Mesendoderm (in vitro differentiated cells): ENCODE measurements around the gene ATP5ME.

Experiments
- DNase-seq: peaks from one replicate; pipeline ENCODE4 v3.0.0; 2013
- H2AK5ac ChIP-seq: 2 replicates; pipeline ENCODE4 v1.6.1; 2013; ENCODE audit warnings: low read length, inconsistent platforms
- H2BK120ac ChIP-seq: 2 replicates; pipeline ENCODE4 v1.6.1; 2013; ENCODE audit warnings: low read depth, mild to moderate bottlenecking, low read length, moderate library complexity, mixed read lengths
- H2BK15ac ChIP-seq: replicated peaks from 2 replicates; pipeline ENCODE4 v1.6.1; 2013; ENCODE audit warnings: low read depth, mild to moderate bottlenecking, moderate library complexity
- H2BK5ac ChIP-seq: 2 replicates; pipeline ENCODE4 v1.6.1; 2013; ENCODE audit warnings: low read length, inconsistent platforms
- H3K18ac ChIP-seq: 2 replicates; pipeline ENCODE4 v1.6.1; 2013; ENCODE audit warnings: mild to moderate bottlenecking, low read length, mixed read lengths
- H3K23ac ChIP-seq: one replicate; pipeline ENCODE4 v1.6.1; 2013; ENCODE audit warnings: low read length
- H3K27ac ChIP-seq: 2 replicates; pipeline ENCODE4 v1.5.1; 2013; ENCODE audit warnings: low read depth, mild to moderate bottlenecking, inconsistent platforms, low read length, moderate library complexity
- H3K27me3 ChIP-seq: 2 replicates; pipeline ENCODE4 v1.6.1; 2013; ENCODE audit warnings: low read length, control low read depth, mild to moderate bottlenecking, inconsistent platforms; ENCODE audit not compliant: insufficient read depth, poor library complexity
- H3K36me3 ChIP-seq: 2 replicates; pipeline ENCODE4 v1.6.1; 2013; ENCODE audit warnings: low read length, inconsistent platforms; ENCODE audit not compliant: control insufficient read depth, insufficient read depth
- H3K4ac ChIP-seq: one replicate; pipeline ENCODE4 v1.6.1; 2013; ENCODE audit warnings: low read depth, mild to moderate bottlenecking, low read length, moderate library complexity
- H3K4me1 ChIP-seq: 2 replicates; pipeline ENCODE4 v1.6.1; 2013; ENCODE audit warnings: low read depth, low read length, inconsistent platforms; ENCODE audit not compliant: control insufficient read depth
- H3K4me2 ChIP-seq: 2 replicates; pipeline ENCODE4 v1.6.1; 2013; ENCODE audit warnings: low read length
- H3K4me3 ChIP-seq: 2 replicates; pipeline ENCODE4 v1.5.1; 2013; ENCODE audit warnings: mild to moderate bottlenecking, low read length
- H3K56ac ChIP-seq: one replicate; pipeline ENCODE4 v1.6.1; 2013; ENCODE audit warnings: low read length
- H3K79me1 ChIP-seq: 2 replicates; pipeline ENCODE4 v1.6.1; 2013; ENCODE audit warnings: low read length, inconsistent platforms
- H3K79me2 ChIP-seq: 2 replicates; pipeline ENCODE4 v1.6.1; 2013; ENCODE audit warnings: mild to moderate bottlenecking, low read length; ENCODE audit not compliant: control insufficient read depth, insufficient read depth
- H3K9ac ChIP-seq: 2 replicates; pipeline ENCODE4 v1.6.1; 2013; ENCODE audit warnings: low read length, inconsistent platforms
- H4K5ac ChIP-seq: one replicate; pipeline ENCODE4 v1.6.1; 2013; ENCODE audit warnings: low read length
- H4K8ac ChIP-seq: one replicate; pipeline ENCODE4 v1.6.1; 2013; ENCODE audit warnings: low read depth, mild to moderate bottlenecking, control low read depth, low read length, moderate library complexity
- WGBS: extraction: QIAGEN DNeasy Blood & Tissue Kit; methylation state at CpG from one replicate; pipeline ENCODE4 v1.1.7; 2013; ENCODE audit warnings: low lambda C conversion rate, missing lambda C conversion rate; ENCODE audit not compliant: insufficient coverage; ENCODE audit errors: extremely low coverage; 5-methylcytosine and 5-hydroxymethylcytosine counted together

The ATP5ME gene

GRCh38 chr4:679629-680028, 5.6 kb upstream of the ATP5ME start:
- no peak overlapping the region for H3K23ac ChIP-seq
- H4K8ac ChIP-seq: no peak overlapping the region
- H3K27me3 ChIP-seq: no peaks in the 10 kb centered on the region
- H3K36me3 ChIP-seq: no peaks in the 10 kb centered on the region
- WGBS: no CpG with 5 or more reads among the region's 11 CpGs
- no peak for DNase-seq
- H2BK15ac ChIP-seq: no peak overlapping the region
- H4K5ac ChIP-seq: no peak overlapping the region
- no peak overlapping the region for H2BK5ac ChIP-seq
- no peaks in the 10 kb centered on the region for H3K79me2 ChIP-seq
- no peak overlapping the region for H3K4me2 ChIP-seq
- no peak overlapping the region for H3K27ac ChIP-seq
- H2AK5ac ChIP-seq: no peak overlapping the region
- no peak overlapping the region for H2BK120ac ChIP-seq
- H3K56ac ChIP-seq: no peak overlapping the region
- H3K79me1 ChIP-seq: peaks cover 2% of the 10 kb centered on the region
- H3K4me3 ChIP-seq: no peak overlapping the region
- H3K4ac ChIP-seq: no peak overlapping the region
- H3K4me1 ChIP-seq: peaks cover 1% of the 10 kb centered on the region
- H3K9ac ChIP-seq: no peak overlapping the region
- no peak overlapping the region for H3K18ac ChIP-seq

DNA sequence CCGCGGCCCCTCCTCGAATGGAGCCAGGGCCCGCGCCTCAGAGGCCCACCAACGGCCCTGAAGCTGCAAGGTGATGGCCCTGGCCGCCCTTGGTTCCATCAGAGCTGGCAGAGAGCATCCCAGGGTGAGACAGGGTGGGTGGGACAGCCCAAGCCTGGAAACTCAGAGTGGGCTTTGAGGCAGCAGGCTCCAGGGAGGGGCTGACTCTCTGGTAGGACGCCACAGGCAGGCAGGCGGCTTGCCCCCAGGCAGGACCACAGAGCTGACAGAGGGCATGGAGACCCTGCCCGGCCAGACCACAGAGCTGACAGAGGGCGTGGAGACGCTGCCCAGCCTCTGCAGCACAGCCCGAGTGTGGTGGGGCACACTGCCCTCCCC, 5.0 kb upstream of the ATP5ME start:
- Histone ChIP-seq H4K8ac (no peak overlapping the region), H4K5ac (no peak overlapping the region), H3K36me3 (no peaks in the 10 kb centered on the region), H3K56ac (no peak overlapping the region), H3K4ac (no peak overlapping the region), H2AK5ac (no peak overlapping the region), H2BK120ac (no peak overlapping the region), H3K18ac (no peak overlapping the region), H2BK15ac (no peak overlapping the region), H3K4me2 (no peak overlapping the region), H3K4me3 (no peak overlapping the region), H3K9ac (no peak overlapping the region), H2BK5ac (no peak overlapping the region), H3K23ac (no peak overlapping the region), H3K27ac (no peak overlapping the region), H3K27me3 (no peaks in the 10 kb centered on the region), H3K4me1 (peaks cover 1% of the 10 kb centered on the region), H3K79me1 (peaks cover 2% of the 10 kb centered on the region), H3K79me2 (no peaks in the 10 kb centered on the region)
- no CpG with 5 or more reads among the region's 13 CpGs for WGBS
- no peak for DNase-seq

DNA sequence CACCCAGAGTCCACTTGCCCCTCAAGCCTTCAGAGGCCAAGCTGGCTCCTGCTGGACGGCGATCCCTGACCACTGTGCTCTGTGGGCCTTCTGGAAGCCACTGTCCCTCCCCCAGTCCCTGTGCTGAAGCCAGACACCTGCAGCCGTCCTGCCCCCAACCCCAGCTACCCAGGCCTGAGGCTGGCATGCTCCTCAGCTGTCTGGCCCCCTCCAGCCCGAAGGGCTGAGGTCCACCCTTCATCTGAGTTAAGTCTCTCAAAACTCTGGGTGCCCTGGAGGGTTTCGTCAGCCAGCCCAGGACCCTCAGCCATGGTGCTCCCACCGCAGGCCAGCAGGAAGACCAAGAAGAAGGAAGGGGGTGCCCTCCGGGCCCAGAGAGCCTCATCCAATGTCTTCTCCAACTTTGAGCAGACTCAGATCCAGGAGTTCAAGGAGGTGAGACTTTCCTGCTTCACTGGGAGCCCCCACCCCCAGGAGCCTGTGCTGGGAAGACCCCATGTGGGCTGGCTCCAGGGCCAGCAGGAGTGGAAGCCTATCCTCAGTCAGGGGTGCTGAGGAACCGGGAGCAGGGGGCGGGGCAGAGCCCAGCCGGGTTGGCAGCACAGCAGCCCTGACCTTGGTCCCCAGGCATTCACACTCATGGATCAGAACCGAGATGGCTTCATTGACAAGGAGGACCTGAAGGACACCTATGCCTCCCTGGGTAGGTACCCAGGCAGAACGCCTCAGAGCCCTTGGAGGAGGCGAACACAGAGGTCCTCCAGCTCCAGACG, 4.4 kb upstream of the ATP5ME start:
- Histone ChIP-seq H3K27ac (no peak overlapping the region), H3K23ac (no peak overlapping the region), H2AK5ac (no peak overlapping the region), H4K5ac (no peak overlapping the region), H3K4me3 (no peak overlapping the region), H3K36me3 (no peaks in the 10 kb centered on the region), H3K79me2 (peaks cover 1% of the 10 kb centered on the region), H2BK15ac (no peak overlapping the region), H3K56ac (no peak overlapping the region), H3K4ac (no peak overlapping the region), H2BK5ac (no peak overlapping the region), H4K8ac (no peak overlapping the region), H2BK120ac (no peak overlapping the region), H3K9ac (no peak overlapping the region), H3K4me1 (no peaks in the 10 kb centered on the region), H3K18ac (no peak overlapping the region), H3K4me2 (no peak overlapping the region), H3K79me1 (peaks cover 2% of the 10 kb centered on the region), H3K27me3 (no peaks in the 10 kb centered on the region)
- WGBS: no CpG with 5 or more reads among the region's 14 CpGs
- DNase-seq: no peak

DNA sequence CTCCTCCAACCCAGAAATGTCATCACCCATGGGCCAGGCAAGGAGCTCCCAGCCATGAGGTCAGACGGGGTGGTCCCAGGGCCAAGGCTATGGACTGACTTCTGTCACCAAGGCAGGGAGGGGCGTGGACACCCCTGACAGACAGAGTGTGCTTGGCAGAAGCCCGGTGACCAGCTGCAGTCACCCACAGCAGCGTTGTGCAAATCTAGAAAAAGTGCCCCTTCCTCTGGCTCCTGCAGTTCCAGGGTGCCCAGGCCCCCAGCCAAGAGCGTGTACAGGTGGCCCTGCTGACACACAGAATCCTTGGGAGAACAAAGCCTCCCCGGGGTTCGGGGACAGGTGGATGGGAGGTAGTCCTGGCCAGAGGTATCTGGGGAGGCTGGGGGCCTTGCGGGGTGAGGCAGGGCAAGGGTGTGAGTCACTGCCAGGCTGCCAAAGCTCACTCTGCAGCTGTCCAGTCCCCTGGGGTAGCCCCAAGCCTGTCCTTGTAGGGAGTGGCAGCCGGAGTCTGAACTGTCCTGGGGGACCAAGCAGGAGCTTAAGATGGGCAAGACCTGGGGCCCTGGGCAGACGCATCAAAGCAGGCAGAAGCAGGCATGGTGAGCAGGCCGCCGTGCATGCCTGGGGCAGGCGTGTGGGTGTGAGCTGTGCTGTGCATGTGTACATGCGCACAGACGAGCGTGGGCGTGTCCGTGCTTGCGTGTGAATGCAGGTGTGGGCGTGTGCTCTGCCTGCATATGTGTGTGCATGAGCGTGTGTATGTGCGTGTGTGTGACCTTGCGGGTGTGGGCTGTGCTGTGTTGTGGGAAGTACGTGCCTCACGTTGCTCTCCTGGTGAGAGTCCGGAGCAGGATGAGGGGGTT, 3.6 kb upstream of the ATP5ME start:
- no peak overlapping the region for H3K27ac ChIP-seq
- no peak overlapping the region for H3K4me3 ChIP-seq

DNA sequence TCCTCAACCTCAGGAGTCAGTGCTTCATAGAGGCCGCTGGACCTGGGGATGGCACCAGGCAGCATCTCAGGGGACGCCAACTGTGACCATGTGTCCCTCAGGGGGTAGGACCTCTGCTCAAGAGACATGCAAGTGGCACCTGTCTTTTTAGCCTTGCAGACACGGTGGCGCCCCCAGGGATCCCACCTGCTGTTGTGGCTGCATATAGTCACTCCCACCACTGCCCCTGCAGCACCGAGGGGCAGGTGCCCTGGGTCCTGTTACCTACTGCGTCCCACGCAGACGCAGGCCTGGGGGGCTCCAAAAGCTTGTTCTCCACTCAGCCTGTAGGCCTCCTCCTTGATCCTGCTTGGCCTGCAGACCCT, 2.8 kb upstream of the ATP5ME start:
- peaks cover 6% of the 10 kb centered on the region for H3K79me2 ChIP-seq
- no peak overlapping the region for H3K9ac ChIP-seq
- no peak overlapping the region for H3K4me2 ChIP-seq
- H3K18ac ChIP-seq: no peak overlapping the region
- peaks cover 3% of the 10 kb centered on the region for H3K4me1 ChIP-seq
- H2BK120ac ChIP-seq: no peak overlapping the region
- no peak overlapping the region for H3K23ac ChIP-seq
- no peak overlapping the region for H2BK5ac ChIP-seq
- no peak overlapping the region for H2AK5ac ChIP-seq
- H3K4me3 ChIP-seq: no peak overlapping the region
- WGBS: no CpG with 5 or more reads among the region's 8 CpGs
- H2BK15ac ChIP-seq: no peak overlapping the region
- no peak overlapping the region for H3K56ac ChIP-seq
- DNase-seq: no peak
- H3K4ac ChIP-seq: no peak overlapping the region
- no peak overlapping the region for H3K27ac ChIP-seq
- no peak overlapping the region for H4K8ac ChIP-seq
- no peaks in the 10 kb centered on the region for H3K27me3 ChIP-seq
- H4K5ac ChIP-seq: no peak overlapping the region
- H3K79me1 ChIP-seq: peaks cover 7% of the 10 kb centered on the region
- H3K36me3 ChIP-seq: no peaks in the 10 kb centered on the region

More for the DNA sequence above, 3.6 kb upstream of the ATP5ME start:
- Histone ChIP-seq H3K79me2 (peaks cover 6% of the 10 kb centered on the region), H2BK5ac (no peak overlapping the region), H3K23ac (no peak overlapping the region), H2AK5ac (no peak overlapping the region), H3K27me3 (no peaks in the 10 kb centered on the region), H3K79me1 (peaks cover 7% of the 10 kb centered on the region), H3K56ac (no peak overlapping the region), H3K4me1 (peaks cover 3% of the 10 kb centered on the region), H4K8ac (no peak overlapping the region), H2BK120ac (no peak overlapping the region), H4K5ac (no peak overlapping the region), H3K4me2 (no peak overlapping the region), H3K18ac (no peak overlapping the region), H3K36me3 (no peaks in the 10 kb centered on the region), H2BK15ac (no peak overlapping the region), H3K4ac (no peak overlapping the region), H3K9ac (no peak overlapping the region)
- no CpG with 5 or more reads among the region's 26 CpGs for WGBS
- DNase-seq: no peak
